NT2/D1 (cell line): Measurements from ENCODE around the gene SUDS3.

Source experiments
- SUZ12 ChIP-seq: IDR thresholded peaks from 2 replicates; pipeline ENCODE4 v1.6.1; 2011; ENCODE audit not compliant: insufficient read length, insufficient read depth; ENCODE audit errors: extremely low read depth
- YY1 ChIP-seq: IDR thresholded peaks from 2 replicates; pipeline ENCODE4 v1.6.1; 2011; ENCODE audit not compliant: insufficient read length, insufficient read depth
- ZNF274 ChIP-seq: IDR thresholded peaks from 2 replicates; pipeline ENCODE4 v1.6.1; 2011; ENCODE audit warnings: mild to moderate bottlenecking, low read depth, low read length

- TF ChIP-seq SUZ12 (no peak), ZNF274 (no peak), YY1 (no peak)
Observed at GRCh38 chr12:118326991-118327390, 49.4 kb upstream of the SUDS3 start.
